GM10248 (cell line): ENCODE results near the gene GLS2.
A peak's percentile ranks its signal among the peaks of the same experiment; 100 is the strongest.

Experiments used
- CTCF ChIA-PET: fragments of 300-600 bp; sonication (Branson Sonifier 250); formaldehyde crosslinking; extraction: SDS; loops from one replicate; lab custom pipeline; 2021; ENCODE audit warnings: antibody characterized with exemption; lab: Yijun Ruan, JAX
- POLR2A ChIA-PET: fragments of 350-650 bp; sonication (Branson Sonifier 250); formaldehyde crosslinking; extraction: SDS; loops from one replicate; lab custom pipeline; 2020; ENCODE audit warnings: antibody characterized with exemption; lab: Yijun Ruan, JAX
- DNase-seq: peaks from one replicate; pipeline ENCODE4 v3.0.0; 2012; ENCODE audit errors: extremely low spot score
- CTCF ChIP-seq: IDR thresholded peaks from 2 replicates; pipeline ENCODE4 v1.5.1; 2012; ENCODE audit warnings: mild to moderate bottlenecking, low read depth; ENCODE audit errors: extremely low read depth, missing control alignments, control extremely low read depth

Gene GLS2

GRCh38 chr12:56488041-56488955, at the start of gene GLS2:
TSS of gene GLS2 (minus strand) at chr12:56488161. CDS start at chr12:56488118, 43 bp downstream.
- ChIA-PET CTCF (interaction anchor here (0.9 to 1.3 kb wide), 2 partner anchors 14 to 15 kb away, joined by 3 read pairs; no protein-coding TSS in a partner anchor), POLR2A (interaction anchor here (0.6 kb wide), 1 partner anchor 85 kb away, joined by 13 read pairs; no protein-coding TSS in a partner anchor)
- DNase-seq, result peak; percentile 91
- no peak for TF ChIP-seq CTCF

GRCh38 chr12:56537546-56537945, 49.6 kb upstream of the GLS2 start:
- no peak for TF ChIP-seq CTCF
- ChIA-PET POLR2A (no interaction called here), CTCF (no interaction called here)
- no peak for DNase-seq

- no peak for DNase-seq
- ChIA-PET CTCF (interaction anchor here (0.8 to 2.5 kb wide), 9 partner anchors 8 to 42 kb away, joined by 3 to 9 read pairs (median 3); partner anchors contain the start of gene RBMS2), POLR2A (interaction anchor here (0.6 kb wide), 1 partner anchor 10 kb away, joined by 7 read pairs; no protein-coding TSS in a partner anchor)
- TF ChIP-seq CTCF, result no peak
These were observed 42.6 kb upstream of the GLS2 start for GRCh38 chr12:56530390-56531055.

- POLR2A ChIA-PET, result interaction anchor here (0.6 kb wide), 1 partner anchor 11 kb away, joined by 7 read pairs; no protein-coding TSS in a partner anchor
- DNase-seq, result no peak
These were observed 41.7 kb upstream of the GLS2 start for GRCh38 chr12:56529656-56530055.

GRCh38 chr12:56528846-56529245, 40.9 kb upstream of the GLS2 start:
- no peak for DNase-seq
- no peak for TF ChIP-seq CTCF
- CTCF ChIA-PET, result interaction anchor here (1.6 kb wide), 1 partner anchor 15 kb away, joined by 5 read pairs; no protein-coding TSS in a partner anchor
- POLR2A ChIA-PET, result no interaction called here

More at GRCh38 chr12:56529656-56530055, 41.7 kb upstream of the GLS2 start:
- no peak for TF ChIP-seq CTCF
- CTCF ChIA-PET, result interaction anchor here (1.1 to 1.8 kb wide), 3 partner anchors 12 to 15 kb away, joined by 3 to 6 read pairs (median 5); no protein-coding TSS in a partner anchor
